CD4-positive, alpha-beta T cell (primary cell): ENCODE measurements around the gene HOXA5. TPM values are rescaled to one million over a fixed set of nuclear protein-coding genes. Genes with fewer than 3 reads are reported as not detected.

Experiments used
- ATAC-seq: fragments of 200-7000 bp; cut with Tn5 transposase; one replicate; pipeline ENCODE4 v1.10.0; 2022; ENCODE audit warnings: mild to moderate bottlenecking; ENCODE audit not compliant: poor library complexity
- CTCF ChIA-PET: fragments of 350-600 bp; sonication (Branson Sonifier 250); formaldehyde crosslinking; loops from one replicate; lab custom pipeline; 2021; ENCODE audit warnings: antibody characterized with exemption, inconsistent platforms; lab: Charles Lee
- POLR2A ChIA-PET: fragments of 350-600 bp; sonication (Branson Sonifier 250); formaldehyde crosslinking; loops from one replicate; lab custom pipeline; 2021; ENCODE audit warnings: antibody characterized with exemption, inconsistent platforms; lab: Charles Lee
- DNase-seq, 14 experiments: peaks; one replicate each; pipeline ENCODE4 v3.0.0-alpha.2; 2013 to 2020; ENCODE audit warnings: mixed read lengths in 2 of 14
- H3K27ac ChIP-seq, 2 donors: one replicate each; pipeline versions ENCODE4 v1.5.1 to v1.7.0; 2013; ENCODE audit warnings: low read length in 2 of 2, low read depth in 1 of 2, mild to moderate bottlenecking in 1 of 2
- H3K27me3 ChIP-seq, 2 experiments: 1 replicate in 1 of 2; 2 replicates in 1 of 2; pipeline versions ENCODE4 v1.6.1 to v1.7.0; 2013; ENCODE audit warnings: low read length in 2 of 2, control low read depth in 1 of 2, mild to moderate bottlenecking in 1 of 2, moderate library complexity in 1 of 2; ENCODE audit not compliant: insufficient read depth in 2 of 2, control insufficient read depth in 1 of 2
- H3K36me3 ChIP-seq: one replicate; pipeline ENCODE4 v1.6.1; 2013; ENCODE audit warnings: low read length, control low read depth; ENCODE audit not compliant: insufficient read depth
- H3K4me1 ChIP-seq: one replicate; pipeline ENCODE4 v1.6.1; 2013; ENCODE audit warnings: low read length, control low read depth; ENCODE audit not compliant: insufficient read depth
- H3K4me3 ChIP-seq: one replicate; pipeline ENCODE4 v1.5.1; 2013; ENCODE audit warnings: mild to moderate bottlenecking, low read length, moderate library complexity
- H3K9me3 ChIP-seq, 2 experiments: 1 replicate in 1 of 2; 2 replicates in 1 of 2; pipeline versions ENCODE4 v1.6.1 to v1.7.0; 2013; ENCODE audit warnings: low read length in 2 of 2, mild to moderate bottlenecking in 2 of 2, control low read depth in 1 of 2, moderate library complexity in 1 of 2; ENCODE audit not compliant: control insufficient read depth in 1 of 2, insufficient read depth in 1 of 2
- H3K27ac Mint-ChIP-seq: one replicate; pipeline ENCODE4 v1.8.0; 2020; ENCODE audit warnings: mixed read lengths
- H3K27me3 Mint-ChIP-seq: one replicate; pipeline ENCODE4 v1.8.0; 2021; ENCODE audit warnings: mixed read lengths
- H3K36me3 Mint-ChIP-seq: one replicate; pipeline ENCODE4 v1.8.0; 2021; ENCODE audit warnings: low read depth, mixed read lengths
- H3K4me1 Mint-ChIP-seq: one replicate; pipeline ENCODE4 v1.8.0; 2021; ENCODE audit warnings: low read depth, mixed read lengths
- H3K4me3 Mint-ChIP-seq: one replicate; pipeline ENCODE4 v1.8.0; 2020; ENCODE audit warnings: mild to moderate bottlenecking, mixed read lengths
- H3K9me3 Mint-ChIP-seq: one replicate; pipeline ENCODE4 v1.8.0; 2020; ENCODE audit warnings: mixed read lengths
- intact Hi-C, 2 experiments: fragments of 100-400 bp; cut with DNase I in 1 of 2; cut with micrococcal nuclease in 1 of 2; formaldehyde crosslinking; loops; one replicate each; pipeline versions ENCODE4 v1.15.1 to v1.9.0; 2023 to 2025; cut with DNase I, micrococcal nuclease
- total RNA-seq, 174 experiments: library from RNA in 2 of 174; stranded (reverse) in 2 of 174; gene quantifications; one replicate each; pipeline ENCODE4 v1.2.3 and lab custom pipeline; 2021 to 2026
- TF ChIP-seq, protein P1 (sequence below): fragments of 200-600 bp; IDR thresholded peaks from one replicate; pipeline ENCODE4 v1.8.0; 2022; ENCODE audit warnings: antibody characterized with exemption, mild to moderate bottlenecking

HOXA5 gene
- total RNA-seq, 2 experiments from 2014 or later: not detected

DNA sequence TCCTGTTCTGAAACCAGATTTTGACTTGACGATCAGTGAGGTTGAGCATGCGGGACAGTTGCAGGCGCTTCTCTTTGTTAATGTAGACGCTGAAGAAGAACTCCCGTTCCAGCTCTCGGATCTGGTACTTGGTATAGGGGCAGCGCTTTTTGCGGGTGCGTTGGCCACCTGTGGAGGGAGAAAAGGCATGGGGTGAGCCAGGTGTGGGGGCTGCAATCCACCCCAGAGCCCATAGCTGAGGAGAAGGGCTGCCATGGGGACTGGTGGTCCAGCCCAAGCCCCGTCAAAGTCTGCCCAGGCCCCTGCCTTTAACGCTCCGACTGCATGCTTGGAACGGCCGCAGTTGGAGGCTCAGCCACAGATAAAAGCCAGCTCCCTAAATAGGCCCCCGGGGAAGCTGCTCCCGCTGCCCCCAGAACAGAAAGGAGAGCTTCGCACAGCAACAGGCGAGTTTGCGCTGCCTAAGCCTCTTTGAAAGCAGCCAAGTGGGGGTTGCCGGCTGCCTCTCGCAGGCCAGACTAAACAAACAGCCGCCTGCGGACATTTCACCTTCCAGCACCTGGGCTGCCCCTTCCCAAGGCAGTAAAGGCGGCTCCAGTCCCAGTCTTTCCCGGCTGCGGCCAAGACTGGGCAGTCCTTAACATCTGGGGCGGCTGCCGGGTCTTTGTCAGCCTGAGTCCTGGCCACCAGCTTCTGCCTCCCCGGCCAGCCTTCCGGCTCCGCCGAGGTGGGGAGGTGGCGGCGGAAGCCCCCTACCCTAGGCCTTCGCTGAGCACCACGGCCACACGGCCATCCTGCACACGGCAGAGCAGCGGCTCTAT is 39.6 kb upstream of the HOXA5 start:
- POLR2A ChIA-PET: interaction anchor here (1.0 to 3.5 kb wide), 6 partner anchors 9 to 480 kb away, joined by 3 to 14 read pairs (median 4); partner anchors contain the start of gene HIBADH
- no peaks in the 10 kb centered on the region for H3K36me3 ChIP-seq
- DNase-seq (peak in 2 of 14 experiments; percentile 1 to 29), ATAC-seq (no peak)
- Mint-ChIP-seq H3K27me3 (peaks cover 96% of the 10 kb centered on the region), H3K4me3 (no peak overlapping the region), H3K27ac (no peak overlapping the region), H3K4me1 (peaks cover 45% of the 10 kb centered on the region), H3K9me3 (no peaks in the 10 kb centered on the region), H3K36me3 (no peaks in the 10 kb centered on the region)
- CTCF ChIA-PET: interaction anchor here (0.6 to 1.9 kb wide), 5 partner anchors 22 to 1331 kb away, joined by 3 to 8 read pairs (median 4); no protein-coding TSS in a partner anchor
- intact Hi-C loops: no loop called here
- peaks cover 0 to 62% of the 10 kb centered on the region in 2 experiments for H3K9me3 ChIP-seq
- H3K27me3 ChIP-seq: peaks cover 82 to 94% of the 10 kb centered on the region in 2 experiments
- no peak overlapping the region for H3K27ac ChIP-seq
- no peak overlapping the region for H3K4me3 ChIP-seq
- TF ChIP-seq, protein P1, sequence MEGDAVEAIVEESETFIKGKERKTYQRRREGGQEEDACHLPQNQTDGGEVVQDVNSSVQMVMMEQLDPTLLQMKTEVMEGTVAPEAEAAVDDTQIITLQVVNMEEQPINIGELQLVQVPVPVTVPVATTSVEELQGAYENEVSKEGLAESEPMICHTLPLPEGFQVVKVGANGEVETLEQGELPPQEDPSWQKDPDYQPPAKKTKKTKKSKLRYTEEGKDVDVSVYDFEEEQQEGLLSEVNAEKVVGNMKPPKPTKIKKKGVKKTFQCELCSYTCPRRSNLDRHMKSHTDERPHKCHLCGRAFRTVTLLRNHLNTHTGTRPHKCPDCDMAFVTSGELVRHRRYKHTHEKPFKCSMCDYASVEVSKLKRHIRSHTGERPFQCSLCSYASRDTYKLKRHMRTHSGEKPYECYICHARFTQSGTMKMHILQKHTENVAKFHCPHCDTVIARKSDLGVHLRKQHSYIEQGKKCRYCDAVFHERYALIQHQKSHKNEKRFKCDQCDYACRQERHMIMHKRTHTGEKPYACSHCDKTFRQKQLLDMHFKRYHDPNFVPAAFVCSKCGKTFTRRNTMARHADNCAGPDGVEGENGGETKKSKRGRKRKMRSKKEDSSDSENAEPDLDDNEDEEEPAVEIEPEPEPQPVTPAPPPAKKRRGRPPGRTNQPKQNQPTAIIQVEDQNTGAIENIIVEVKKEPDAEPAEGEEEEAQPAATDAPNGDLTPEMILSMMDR: no peak
- H3K4me1 ChIP-seq: peaks cover 54% of the 10 kb centered on the region

GRCh38 chr7:27182285-27182841 is 38.9 kb upstream of the HOXA5 start:
- ChIA-PET POLR2A (interaction anchor here (1.0 to 3.5 kb wide), 3 partner anchors 10 to 480 kb away, joined by 4 to 14 read pairs (median 4); partner anchors contain the start of gene HIBADH), CTCF (interaction anchor here (1.2 to 1.9 kb wide), 3 partner anchors 14 to 813 kb away, joined by 3 to 8 read pairs (median 4); no protein-coding TSS in a partner anchor)
- H3K36me3 Mint-ChIP-seq: no peaks in the 10 kb centered on the region
- intact Hi-C loops: no loop called here
- no peaks in the 10 kb centered on the region for H3K9me3 Mint-ChIP-seq
- Histone ChIP-seq H3K4me1 (peaks cover 47% of the 10 kb centered on the region), H3K9me3 (peaks cover 0 to 55% of the 10 kb centered on the region in 2 experiments), H3K4me3 (no peak overlapping the region), H3K36me3 (no peaks in the 10 kb centered on the region), H3K27me3 (peaks cover 79 to 94% of the 10 kb centered on the region in 2 experiments), H3K27ac (no peak overlapping the region)
- no peak for ATAC-seq
- H3K4me1 Mint-ChIP-seq: peaks cover 38% of the 10 kb centered on the region
- peaks cover 96% of the 10 kb centered on the region for H3K27me3 Mint-ChIP-seq
- no peak overlapping the region for H3K27ac Mint-ChIP-seq
- H3K4me3 Mint-ChIP-seq: no peak overlapping the region
- TF ChIP-seq, protein P1: no peak
- no peak for DNase-seq

DNA sequence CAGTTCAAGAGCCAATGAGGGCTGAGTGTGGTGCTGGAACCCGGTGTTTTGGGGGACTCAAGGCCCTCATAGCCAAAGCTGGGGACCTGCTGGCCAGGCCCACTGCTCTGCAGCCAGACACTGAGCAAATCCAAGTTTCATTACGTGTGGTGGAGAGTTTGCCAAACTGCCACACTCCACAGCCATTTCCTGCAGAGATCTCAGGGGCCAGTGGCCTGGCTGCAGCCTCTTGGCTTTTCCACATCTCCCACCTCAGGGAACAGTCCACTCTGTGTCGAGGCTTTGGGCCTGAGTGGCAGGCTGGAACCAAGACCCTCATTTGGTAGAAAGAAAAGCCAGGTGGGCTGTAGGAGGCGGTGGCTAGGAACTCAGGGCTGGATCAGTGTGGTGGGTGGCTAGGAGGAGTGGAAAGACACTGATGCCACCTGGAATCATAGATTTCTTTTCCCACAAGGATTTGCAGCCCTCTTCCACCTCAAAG is 38.4 kb upstream of the HOXA5 start:
- Mint-ChIP-seq H3K4me3 (no peak overlapping the region), H3K9me3 (no peaks in the 10 kb centered on the region), H3K27me3 (peaks cover 96% of the 10 kb centered on the region), H3K4me1 (peaks cover 33% of the 10 kb centered on the region), H3K27ac (no peak overlapping the region), H3K36me3 (no peaks in the 10 kb centered on the region)
- intact Hi-C loops: no loop called here
- DNase-seq: peak in 1 of 14 experiments; percentile 27
- no peak for ATAC-seq
- Histone ChIP-seq H3K4me1 (peaks cover 45% of the 10 kb centered on the region), H3K27me3 (peaks cover 78 to 90% of the 10 kb centered on the region in 2 experiments), H3K36me3 (no peaks in the 10 kb centered on the region), H3K4me3 (no peak overlapping the region), H3K9me3 (peaks cover 0 to 55% of the 10 kb centered on the region in 2 experiments), H3K27ac (no peak overlapping the region)
- ChIA-PET CTCF (interaction anchor here (1.2 to 1.9 kb wide), 2 partner anchors 14 to 21 kb away, joined by 3 to 8 read pairs; no protein-coding TSS in a partner anchor), POLR2A (interaction anchor here (3.5 kb wide), 1 partner anchor 9 kb away, joined by 14 read pairs; no protein-coding TSS in a partner anchor)
- TF ChIP-seq, protein P1: no peak
